Skeletal muscle satellite cell (primary cell): ENCODE measurements around the gene TBRG1.
"Not testable (repeated sequence)": the region's sequence is repeated elsewhere in the genome, so short reads cannot be mapped to it uniquely, and the experiment has no call there.

ENCODE experiments used
- H3K27me3 ChIP-seq: 2 replicates; pipeline ENCODE4 v1.7.0; 2013; ENCODE audit warnings: low read length; ENCODE audit not compliant: control insufficient read depth, insufficient read depth
- H3K36me3 ChIP-seq: 2 replicates; pipeline ENCODE4 v1.7.0; 2013; ENCODE audit warnings: mild to moderate bottlenecking, control low read depth, low read length; ENCODE audit not compliant: insufficient read depth
- H3K4me1 ChIP-seq: 2 replicates; pipeline ENCODE4 v1.7.0; 2013; ENCODE audit warnings: low read length; ENCODE audit not compliant: control insufficient read depth, insufficient read depth
- H3K4me2 ChIP-seq: 2 replicates; pipeline ENCODE4 v1.7.0; 2013; ENCODE audit warnings: mild to moderate bottlenecking, low read length
- H3K4me3 ChIP-seq: 2 replicates; pipeline ENCODE4 v1.7.0; 2013; ENCODE audit warnings: low read length
- H3K9ac ChIP-seq: 2 replicates; pipeline ENCODE4 v1.7.0; 2013; ENCODE audit warnings: mild to moderate bottlenecking, low read depth, low read length, moderate library complexity
- H3K9me3 ChIP-seq: replicated peaks from 2 replicates; pipeline ENCODE4 v1.7.0; 2013; ENCODE audit warnings: mild to moderate bottlenecking, control low read depth, low read length

Gene TBRG1

GRCh38 chr11:124597626-124598025 is 25.0 kb upstream of the TBRG1 start:
- H3K36me3 ChIP-seq = no peaks in the 10 kb centered on the region
- H3K4me3 ChIP-seq = no peak overlapping the region
- no peaks in the 10 kb centered on the region for H3K4me1 ChIP-seq
- H3K9ac ChIP-seq = no peak overlapping the region
- H3K27me3 ChIP-seq = peaks cover 13% of the 10 kb centered on the region
- no peaks in the 10 kb centered on the region for H3K9me3 ChIP-seq
- H3K4me2 ChIP-seq = no peak overlapping the region

DNA sequence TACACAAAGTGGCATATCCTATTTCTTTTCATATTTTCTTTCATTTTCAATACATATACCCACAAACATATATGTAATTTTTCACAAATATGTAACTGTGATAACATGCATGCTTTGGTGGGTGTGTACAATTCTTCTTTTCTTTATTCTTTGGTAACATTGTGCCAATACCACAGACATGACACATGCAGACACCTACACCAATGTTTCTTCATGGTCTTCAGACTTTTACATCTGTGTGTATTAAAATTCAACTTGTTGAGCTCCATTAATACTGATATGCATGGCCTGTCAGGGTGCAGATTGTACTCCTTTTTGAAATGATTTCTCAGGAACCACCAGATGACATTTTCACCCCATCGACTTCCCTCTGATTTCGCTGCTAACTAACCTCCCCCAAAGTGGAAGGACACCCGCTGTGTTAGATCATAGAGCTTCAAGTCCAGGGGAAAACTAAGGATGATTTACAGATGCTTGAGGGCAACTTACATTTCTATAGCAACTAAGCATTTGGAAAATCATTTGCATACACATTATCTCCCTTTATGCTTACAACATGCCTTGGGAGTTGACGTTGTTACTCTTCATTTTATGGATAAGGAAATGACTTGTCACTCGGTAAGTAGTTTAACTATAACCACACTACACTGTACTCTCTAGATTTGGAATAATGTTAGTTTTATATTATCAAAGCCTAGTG is 21.9 kb upstream of the TBRG1 start:
- Histone ChIP-seq H3K4me1 (no peaks in the 10 kb centered on the region), H3K9me3 (no peaks in the 10 kb centered on the region), H3K36me3 (no peaks in the 10 kb centered on the region), H3K4me3 (no peak overlapping the region), H3K9ac (no peak overlapping the region), H3K27me3 (peaks cover 9% of the 10 kb centered on the region), H3K4me2 (no peak overlapping the region)

DNA sequence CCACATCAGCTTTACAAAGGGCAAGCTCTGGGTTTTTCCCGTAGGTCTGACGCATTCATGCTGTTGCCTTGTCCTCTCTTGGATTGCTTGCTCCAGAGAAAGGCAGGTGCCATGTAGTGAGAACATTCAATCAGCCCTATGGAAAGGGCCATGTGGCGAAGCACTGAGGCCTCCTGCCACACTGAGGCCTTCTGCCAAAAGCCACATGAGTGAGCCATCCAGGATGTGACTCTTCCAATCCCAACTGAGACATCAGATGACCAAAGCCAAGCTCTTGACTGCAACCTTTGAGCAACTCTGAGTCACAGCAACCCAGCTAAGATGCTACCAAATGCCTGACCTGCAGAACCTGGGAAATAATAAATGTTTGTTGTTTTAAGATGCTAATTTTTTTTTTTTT is 20.5 kb upstream of the TBRG1 start:
- Histone ChIP-seq H3K4me1 (no peaks in the 10 kb centered on the region), H3K27me3 (peaks cover 8% of the 10 kb centered on the region)

GRCh38 chr11:124602723-124603122 is 19.9 kb upstream of the TBRG1 start:
- H3K9me3 ChIP-seq, H3K4me1 ChIP-seq, H3K9ac ChIP-seq, H3K4me2 ChIP-seq, H3K36me3 ChIP-seq, H3K4me3 ChIP-seq, H3K27me3 ChIP-seq: not testable (repeated sequence)

More for the DNA sequence above, 20.5 kb upstream of the TBRG1 start:
- Histone ChIP-seq H3K4me2 (no peak overlapping the region), H3K36me3 (no peaks in the 10 kb centered on the region), H3K9ac (no peak overlapping the region), H3K9me3 (no peaks in the 10 kb centered on the region), H3K4me3 (no peak overlapping the region)

- Histone ChIP-seq H3K4me1 (no peaks in the 10 kb centered on the region), H3K27me3 (no peaks in the 10 kb centered on the region), H3K9me3 (no peaks in the 10 kb centered on the region), H3K36me3 (no peaks in the 10 kb centered on the region), H3K4me2 (no peak overlapping the region), H3K9ac (no peak overlapping the region), H3K4me3 (no peak overlapping the region)
Measured at GRCh38 chr11:124605719-124606118, 16.9 kb upstream of the TBRG1 start.

DNA sequence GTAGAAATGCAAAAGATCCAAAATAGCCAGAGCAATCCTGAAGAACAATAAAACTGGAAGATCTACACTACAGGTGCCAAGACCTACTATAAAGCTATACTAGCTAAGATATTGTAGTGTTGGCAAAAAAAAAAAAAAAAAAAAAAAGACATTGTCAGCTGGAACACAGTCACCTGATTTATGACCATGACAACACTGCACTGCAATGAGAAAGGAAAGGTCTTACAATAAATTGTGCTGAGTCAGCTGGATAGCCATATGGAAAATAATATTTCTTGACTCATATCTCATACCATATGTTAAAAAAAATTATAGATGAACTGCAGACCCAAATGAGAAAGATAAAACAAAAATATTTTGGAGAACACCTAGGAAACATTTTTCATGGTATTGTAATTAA is 14.5 kb upstream of the TBRG1 start:
- Histone ChIP-seq H3K27me3 (peaks cover 6% of the 10 kb centered on the region), H3K4me3 (no peak overlapping the region), H3K36me3 (no peaks in the 10 kb centered on the region), H3K9me3 (no peaks in the 10 kb centered on the region), H3K9ac (no peak overlapping the region), H3K4me2 (no peak overlapping the region), H3K4me1 (no peaks in the 10 kb centered on the region)

DNA sequence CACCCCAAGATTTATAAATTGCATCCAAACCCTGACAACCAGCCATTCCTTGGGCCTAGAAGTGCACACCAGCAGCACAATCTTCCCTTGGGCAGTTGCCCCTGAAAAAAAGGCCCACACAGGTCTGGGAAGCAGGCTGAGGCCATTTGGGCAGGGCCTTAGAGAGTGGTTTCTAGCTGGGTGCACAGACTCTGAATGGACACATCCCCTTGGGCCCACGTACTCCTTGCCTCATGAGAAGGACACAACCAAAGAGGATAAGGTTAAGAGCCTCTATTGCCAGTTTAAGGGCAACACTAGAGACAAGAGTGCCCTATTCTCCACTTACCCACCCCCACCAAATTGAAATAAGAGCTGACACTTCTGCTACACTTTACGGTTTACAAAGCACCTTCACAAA is 12.4 kb upstream of the TBRG1 start:
- H3K4me2 ChIP-seq = no peak overlapping the region
- H3K36me3 ChIP-seq = no peaks in the 10 kb centered on the region
- peaks cover 13% of the 10 kb centered on the region for H3K27me3 ChIP-seq
- H3K4me3 ChIP-seq = no peak overlapping the region
- no peaks in the 10 kb centered on the region for H3K9me3 ChIP-seq
- no peak overlapping the region for H3K9ac ChIP-seq
- no peaks in the 10 kb centered on the region for H3K4me1 ChIP-seq

DNA sequence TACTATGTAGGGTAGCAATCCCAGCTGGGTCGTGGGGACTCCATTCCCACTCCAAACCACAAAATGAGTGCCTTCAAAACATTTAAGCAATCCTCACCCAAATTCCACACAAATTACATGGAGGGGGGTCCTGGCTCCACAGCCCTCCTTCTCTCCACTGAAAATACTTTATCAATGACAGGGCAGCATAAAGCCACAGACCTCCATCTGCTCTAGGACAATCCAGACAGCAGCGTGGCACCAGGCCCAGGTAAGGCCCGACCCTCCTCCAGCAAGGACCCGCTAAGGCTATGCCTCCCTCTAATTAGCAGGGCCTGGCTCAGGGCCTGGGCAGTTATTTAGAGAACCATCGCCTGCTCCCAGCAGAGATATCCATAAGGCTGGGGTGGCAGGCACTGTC is 11.6 kb upstream of the TBRG1 start, which contains the start of gene PANX3:
Gene PANX3, plus strand, starts transcription at position 365 of the 400 bp plus-strand sequence. CDS start 129 bp downstream, outside the sequence.
- no peaks in the 10 kb centered on the region for H3K9me3 ChIP-seq
- no peaks in the 10 kb centered on the region for H3K4me1 ChIP-seq
- H3K27me3 ChIP-seq = peaks cover 13% of the 10 kb centered on the region

DNA sequence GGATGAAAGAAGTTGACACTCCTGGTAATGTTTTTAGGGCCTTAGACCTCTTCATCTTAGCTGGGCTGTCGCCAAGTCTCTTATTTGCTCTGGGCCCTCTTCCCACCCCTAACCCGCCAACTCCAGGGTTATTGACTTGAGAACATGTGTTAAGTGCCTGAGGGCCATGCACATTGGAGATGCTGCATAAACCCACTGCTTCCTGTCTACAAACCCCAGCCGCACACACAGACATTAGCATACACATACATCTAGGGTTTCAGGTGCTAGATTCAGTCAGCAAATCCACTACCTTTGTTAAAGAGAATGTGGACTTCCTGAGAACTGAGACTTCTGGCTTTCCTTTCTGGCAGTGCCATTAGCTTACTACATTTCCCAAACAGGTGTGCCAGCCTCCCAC is 10.6 kb upstream of the TBRG1 start:
- Histone ChIP-seq H3K36me3 (no peaks in the 10 kb centered on the region), H3K9ac (no peak overlapping the region), H3K27me3 (peaks cover 22% of the 10 kb centered on the region), H3K4me3 (no peak overlapping the region), H3K4me2 (no peak overlapping the region), H3K9me3 (no peaks in the 10 kb centered on the region), H3K4me1 (no peaks in the 10 kb centered on the region)

More for the DNA sequence above, 11.6 kb upstream of the TBRG1 start, which contains the start of gene PANX3:
- Histone ChIP-seq H3K4me2 (no peak within 1 kb of the TSS), H3K9ac (no peak within 1 kb of the TSS), H3K36me3 (no peaks in the 10 kb centered on the region), H3K4me3 (no peak within 1 kb of the TSS)

DNA sequence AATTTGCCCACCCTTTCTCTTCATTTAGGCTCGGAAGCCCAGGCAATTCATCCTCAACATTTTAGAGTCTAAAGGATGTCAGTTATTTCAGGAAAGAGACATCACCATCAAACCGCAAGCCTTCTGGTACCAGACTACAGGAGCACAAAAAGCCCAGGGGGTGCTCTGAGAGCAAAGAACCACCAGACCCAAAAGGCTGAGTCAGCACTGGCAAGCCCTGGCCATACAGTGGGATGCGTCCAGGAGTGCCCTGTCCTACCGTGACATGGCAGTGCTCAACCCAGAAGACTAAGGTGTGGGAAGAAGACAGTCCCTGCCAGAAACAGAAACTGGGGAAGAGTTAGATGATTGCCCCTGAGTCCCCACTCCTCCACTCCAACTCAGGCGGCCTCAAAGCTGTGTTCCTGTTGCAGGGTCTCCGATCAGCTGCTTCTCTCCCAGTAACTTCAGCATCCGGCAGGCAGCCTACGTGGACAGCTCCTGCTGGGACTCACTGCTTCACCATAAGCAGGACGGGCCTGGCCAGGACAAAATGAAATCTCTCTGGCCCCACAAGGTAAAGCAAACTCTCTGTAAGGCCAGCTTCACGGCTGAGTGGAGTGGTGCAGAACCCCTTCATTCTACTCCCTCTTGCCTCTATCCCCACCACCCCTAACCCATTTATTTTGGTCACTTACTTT is 10.0 kb upstream of the TBRG1 start:
- Histone ChIP-seq H3K4me1 (no peaks in the 10 kb centered on the region), H3K27me3 (peaks cover 27% of the 10 kb centered on the region), H3K4me3 (no peak overlapping the region), H3K36me3 (no peaks in the 10 kb centered on the region), H3K9ac (no peak overlapping the region), H3K9me3 (no peaks in the 10 kb centered on the region), H3K4me2 (no peak overlapping the region)

- H3K4me1 ChIP-seq = peaks cover 9% of the 10 kb centered on the region
- H3K9me3 ChIP-seq = no peaks in the 10 kb centered on the region
- no peak overlapping the region for H3K4me2 ChIP-seq
- H3K9ac ChIP-seq = no peak overlapping the region
- H3K27me3 ChIP-seq = peaks cover 29% of the 10 kb centered on the region
- H3K36me3 ChIP-seq = no peaks in the 10 kb centered on the region
- H3K4me3 ChIP-seq = no peak overlapping the region
Measured at GRCh38 chr11:124618863-124619262, 3.8 kb upstream of the TBRG1 start.
